ENCODE results near the gene FAM107B.

- TF ChIP-seq EZH2 (IDR thresholded peaks at IDR 0.05; ENCODE audit: insufficient read depth, poor library complexity, severe bottlenecking) = no peak
- no peak for TF ChIP-seq EZH2phosphoT487 (IDR thresholded peaks at IDR 0.05; ENCODE audit: insufficient read depth, low read depth)
Observed at GRCh38 chr10:14649739-14650138, 125.0 kb downstream of the FAM107B start.

Measured in GM23248 (cell line).